ENCODE data around the gene USP3.

- TF ChIP-seq RARB (CRISPR knock-in tag; IDR thresholded peaks at IDR 0.05) (no peak), PATZ1 (CRISPR knock-in tag; IDR thresholded peaks at IDR 0.05; ENCODE audit: borderline replicate concordance) (no peak)
- TF ChIP-seq, protein P1, sequence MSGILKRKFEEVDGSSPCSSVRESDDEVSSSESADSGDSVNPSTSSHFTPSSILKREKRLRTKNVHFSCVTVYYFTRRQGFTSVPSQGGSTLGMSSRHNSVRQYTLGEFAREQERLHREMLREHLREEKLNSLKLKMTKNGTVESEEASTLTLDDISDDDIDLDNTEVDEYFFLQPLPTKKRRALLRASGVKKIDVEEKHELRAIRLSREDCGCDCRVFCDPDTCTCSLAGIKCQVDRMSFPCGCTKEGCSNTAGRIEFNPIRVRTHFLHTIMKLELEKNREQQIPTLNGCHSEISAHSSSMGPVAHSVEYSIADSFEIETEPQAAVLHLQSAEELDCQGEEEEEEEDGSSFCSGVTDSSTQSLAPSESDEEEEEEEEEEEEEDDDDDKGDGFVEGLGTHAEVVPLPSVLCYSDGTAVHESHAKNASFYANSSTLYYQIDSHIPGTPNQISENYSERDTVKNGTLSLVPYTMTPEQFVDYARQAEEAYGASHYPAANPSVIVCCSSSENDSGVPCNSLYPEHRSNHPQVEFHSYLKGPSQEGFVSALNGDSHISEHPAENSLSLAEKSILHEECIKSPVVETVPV (CRISPR knock-in tag; IDR thresholded peaks at IDR 0.05) = no peak
These were observed 21.5 kb upstream of the USP3 start for GRCh38 chr15:63482874-63483323.

Measured in SK-N-SH treated with all-trans-retinoic acid at 6 μM for 48 hours (cell line).